C4-2B (cell line): ENCODE results near the gene TMEM101.
"Not testable (repeated sequence)": the region's sequence is repeated elsewhere in the genome, so short reads cannot be mapped to it uniquely, and the experiment has no call there.

Experiments used
- H3K27ac ChIP-seq: fragments of 450-650 bp; 2 replicates; pipeline ENCODE4 v1.5.1; 2017
- CTCF ChIP-seq: fragments of 450-650 bp; conservative IDR thresholded peaks from 2 replicates; pipeline ENCODE4 v1.5.1; 2017; ENCODE audit warnings: mild to moderate bottlenecking
- ZFX ChIP-seq: fragments of 450-650 bp; IDR thresholded peaks from 2 replicates; pipeline ENCODE4 v1.6.1; 2017

The TMEM101 gene

GRCh38 chr17:44022246-44022645 lies 7.5 kb upstream of the TMEM101 start:
- TF ChIP-seq ZFX (no peak), CTCF (no peak)
- no peak overlapping the region for H3K27ac ChIP-seq

GRCh38 chr17:44021227-44021626 lies 6.5 kb upstream of the TMEM101 start:
- not testable (repeated sequence) for H3K27ac ChIP-seq

GRCh38 chr17:44014133-44014436 lies 678 bp downstream of the TMEM101 start:
- no peak for TF ChIP-seq CTCF
- peak overlapping the region; percentile 85 for H3K27ac ChIP-seq

GRCh38 chr17:44012874-44013273 lies 1.9 kb downstream of the TMEM101 start:
- H3K27ac ChIP-seq, result no peak overlapping the region
- TF ChIP-seq CTCF (no peak), ZFX (no peak)

GRCh38 chr17:44012391-44012790 lies 2.4 kb downstream of the TMEM101 start:
- no peak overlapping the region for H3K27ac ChIP-seq
- TF ChIP-seq ZFX (no peak), CTCF (no peak)

- no peak for TF ChIP-seq ZFX
- H3K27ac ChIP-seq, result no peak overlapping the region
Observed at GRCh38 chr17:44011876-44012275, 2.9 kb downstream of the TMEM101 start.

- no peak overlapping the region for H3K27ac ChIP-seq
- TF ChIP-seq CTCF (no peak), ZFX (no peak)
Observed at GRCh38 chr17:44010966-44011647, 3.7 kb downstream of the TMEM101 start.

GRCh38 chr17:44008205-44008909 lies 6.4 kb downstream of the TMEM101 start:
- TF ChIP-seq CTCF, result no peak
- peak overlapping the region; percentile 73 for H3K27ac ChIP-seq
